Gastrocnemius medialis (tissue), 4 donors: ENCODE data around the gene LUZP2. TPM values are rescaled to one million over a fixed set of nuclear protein-coding genes. Genes with fewer than 3 reads are reported as not detected.

Experiments used
- ATAC-seq, 2 donors: fragments of 150-250 bp; one replicate each; pipeline ENCODE4 v1.9.1; 2016
- DNase-seq, 2 donors: peaks; one replicate each; pipeline ENCODE4 v3.0.0-alpha.2; 2019
- H3K27ac ChIP-seq, 4 donors: fragments of 200-600 bp; sonication (generic); 1 replicate in 1 of 4; 2 replicates in 3 of 4; pipeline ENCODE4 v1.5.1; 2016 to 2018; ENCODE audit warnings: mild to moderate bottlenecking in 2 of 4, moderate library complexity in 1 of 4
- H3K27me3 ChIP-seq, 3 donors: fragments of 200-600 bp; sonication (generic) in 2 of 3; 1 replicate in 1 of 3; 2 replicates in 2 of 3; pipeline versions ENCODE4 v1.5.1 to v1.6.0; 2016 to 2019; ENCODE audit warnings: mild to moderate bottlenecking in 1 of 3, moderate library complexity in 1 of 3
- H3K36me3 ChIP-seq, 2 donors: fragments of 200-600 bp; sonication (generic) in 1 of 2; one replicate each; pipeline ENCODE4 v1.5.1; 2017 to 2018
- H3K4me1 ChIP-seq, 2 donors: fragments of 200-600 bp; sonication (generic) in 1 of 2; one replicate each; pipeline ENCODE4 v1.5.1; 2016 to 2017; ENCODE audit warnings: mild to moderate bottlenecking in 2 of 2
- H3K4me3 ChIP-seq, 4 donors: fragments of 200-600 bp; sonication (generic) in 3 of 4; 1 replicate in 1 of 4; 2 replicates in 3 of 4; pipeline ENCODE4 v1.5.1; 2016 to 2019; ENCODE audit warnings: mild to moderate bottlenecking in 2 of 4
- H3K9me3 ChIP-seq, 3 donors: fragments of 200-600 bp; sonication (generic) in 2 of 3; 1 replicate in 1 of 3; 2 replicates in 2 of 3; pipeline ENCODE4 v1.5.1; 2016 to 2019
- POLR2A ChIP-seq, 2 donors: fragments of 450-650 bp; IDR thresholded peaks; one replicate each; pipeline ENCODE4 v1.6.1; 2017; ENCODE audit warnings: antibody characterized with exemption in 2 of 2, mild to moderate bottlenecking in 2 of 2, moderate library complexity in 2 of 2
- in situ Hi-C, 4 donors: fragments of 200-750 bp; cut with MboI; loops; one replicate each; pipeline versions ENCODE4 v1.15.0 to v1.8.0; 2017; ENCODE audit warnings: low sequenced_read_pairs in 4 of 4
- intact Hi-C: fragments of 100-400 bp; cut with DNase I; formaldehyde crosslinking; loops from one replicate; pipeline ENCODE4 v1.15.1; 2023; ENCODE audit warnings: low total_unique reads
- total RNA-seq, 4 donors: library from RNA; depleted of rRNA; stranded (reverse); fragments of >200 nt; gene quantifications; one replicate each; pipeline versions ENCODE4 v1.1.0 to v1.2.3, GENCODE V29; 2016
- TF ChIP-seq, protein P1 (sequence below), 5 experiments: fragments of 450-650 bp in 3 of 5; fragments of 200-600 bp in 2 of 5; sonication (generic) in 2 of 5; IDR thresholded peaks in 4 of 5; conservative IDR thresholded peaks in 1 of 5; 1 replicate in 4 of 5; 2 replicates in 1 of 5; pipeline ENCODE4 v1.5.1; 2016 to 2019; ENCODE audit warnings: antibody characterized with exemption in 5 of 5, mild to moderate bottlenecking in 3 of 5, moderate library complexity in 3 of 5

The LUZP2 gene
- total RNA-seq, 4 donors from 2014 or later, result not detected

DNA sequence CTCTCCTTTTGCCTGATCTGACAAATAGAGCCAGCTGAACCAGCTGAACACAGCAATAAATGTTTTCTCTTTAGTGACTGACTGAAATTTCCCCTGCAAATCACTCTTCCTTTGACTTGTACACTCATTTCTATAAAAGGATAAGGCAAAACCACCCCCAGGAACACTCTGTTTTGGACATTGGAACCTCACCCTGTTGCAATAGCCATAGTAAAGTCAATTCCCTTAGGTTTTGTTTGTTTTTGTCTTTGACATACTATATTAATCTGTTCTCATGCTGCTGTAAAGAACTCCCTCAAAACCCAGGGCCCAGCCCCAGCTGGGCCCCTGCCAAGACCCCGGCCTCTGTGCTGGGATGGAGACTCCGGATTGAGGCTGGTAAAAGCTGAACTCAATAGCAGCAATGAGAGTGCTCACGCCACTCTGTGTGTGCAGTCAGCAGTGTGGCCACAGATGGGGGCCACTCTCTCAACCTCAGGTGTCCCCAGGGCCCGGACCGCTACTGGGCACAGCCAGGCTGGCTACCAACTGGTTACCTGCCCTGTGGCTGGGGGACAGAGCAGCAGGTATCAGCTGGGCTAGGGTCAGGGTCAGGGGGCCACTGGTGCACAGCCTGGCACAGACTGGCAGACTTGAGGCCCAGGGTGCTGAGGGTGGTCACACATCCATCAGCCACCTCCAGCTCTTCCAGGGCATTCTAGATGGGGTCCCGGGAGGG lies 597.4 kb downstream of the LUZP2 start:
- intact Hi-C loops (no loop called here), in situ Hi-C loops (no loop called here)
- Histone ChIP-seq H3K27ac (no peak overlapping the region), H3K9me3 (no peaks in the 10 kb centered on the region), H3K36me3 (no peaks in the 10 kb centered on the region), H3K27me3 (no peaks in the 10 kb centered on the region), H3K4me1 (no peaks in the 10 kb centered on the region), H3K4me3 (no peak overlapping the region)
- TF ChIP-seq, protein P1, sequence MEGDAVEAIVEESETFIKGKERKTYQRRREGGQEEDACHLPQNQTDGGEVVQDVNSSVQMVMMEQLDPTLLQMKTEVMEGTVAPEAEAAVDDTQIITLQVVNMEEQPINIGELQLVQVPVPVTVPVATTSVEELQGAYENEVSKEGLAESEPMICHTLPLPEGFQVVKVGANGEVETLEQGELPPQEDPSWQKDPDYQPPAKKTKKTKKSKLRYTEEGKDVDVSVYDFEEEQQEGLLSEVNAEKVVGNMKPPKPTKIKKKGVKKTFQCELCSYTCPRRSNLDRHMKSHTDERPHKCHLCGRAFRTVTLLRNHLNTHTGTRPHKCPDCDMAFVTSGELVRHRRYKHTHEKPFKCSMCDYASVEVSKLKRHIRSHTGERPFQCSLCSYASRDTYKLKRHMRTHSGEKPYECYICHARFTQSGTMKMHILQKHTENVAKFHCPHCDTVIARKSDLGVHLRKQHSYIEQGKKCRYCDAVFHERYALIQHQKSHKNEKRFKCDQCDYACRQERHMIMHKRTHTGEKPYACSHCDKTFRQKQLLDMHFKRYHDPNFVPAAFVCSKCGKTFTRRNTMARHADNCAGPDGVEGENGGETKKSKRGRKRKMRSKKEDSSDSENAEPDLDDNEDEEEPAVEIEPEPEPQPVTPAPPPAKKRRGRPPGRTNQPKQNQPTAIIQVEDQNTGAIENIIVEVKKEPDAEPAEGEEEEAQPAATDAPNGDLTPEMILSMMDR (IDR thresholded peaks at IDR 0.05 in 4 of 5, conservative IDR thresholded peaks at IDR 0.05 in 1 of 5), result no peak
- TF ChIP-seq POLR2A (IDR thresholded peaks at IDR 0.05), result no peak
- no peak for ATAC-seq
- DNase-seq, result no peak

GRCh38 chr11:25119416-25119815 lies 622.6 kb downstream of the LUZP2 start:
- no peak for ATAC-seq
- in situ Hi-C loops (no loop called here), intact Hi-C loops (no loop called here)
- Histone ChIP-seq H3K27me3 (no peaks in the 10 kb centered on the region), H3K4me1 (no peaks in the 10 kb centered on the region), H3K9me3 (no peaks in the 10 kb centered on the region), H3K27ac (no peak overlapping the region), H3K36me3 (no peaks in the 10 kb centered on the region), H3K4me3 (no peak overlapping the region)
- TF ChIP-seq, protein P1 (IDR thresholded peaks at IDR 0.05 in 4 of 5, conservative IDR thresholded peaks at IDR 0.05 in 1 of 5), result no peak
- TF ChIP-seq POLR2A (IDR thresholded peaks at IDR 0.05), result no peak
- no peak for DNase-seq
